GM21723 (cell line): Measurements from ENCODE around the gene TTC7B.

Experiments used
- ATAC-seq: cut with Tn5 transposase; IDR thresholded peaks from one replicate; pipeline ENCODE4 v1.9.1; 2021; ENCODE audit warnings: mild to moderate bottlenecking, moderate library complexity; ENCODE audit not compliant: unreplicated experiment

Gene TTC7B

DNA sequence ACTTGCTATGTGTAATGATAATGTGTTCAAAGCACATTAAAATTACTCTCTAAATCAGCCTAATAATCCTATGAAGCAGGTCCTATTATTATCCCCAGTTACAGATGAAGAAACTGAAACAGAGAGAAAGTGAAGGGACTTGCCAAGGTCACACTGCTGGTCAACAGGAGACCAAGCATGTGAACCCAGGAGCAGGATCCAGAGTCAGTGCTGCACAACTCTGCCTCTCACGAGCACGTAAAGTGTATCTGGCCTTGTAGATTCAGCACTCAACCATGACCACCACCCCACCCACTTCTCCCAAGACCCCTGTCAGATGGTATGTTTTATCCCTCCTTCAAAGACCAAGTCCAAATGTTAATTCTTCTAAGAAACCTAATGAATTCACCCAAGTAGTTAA lies 100.7 kb downstream of the TTC7B start:
- ATAC-seq = no peak

DNA sequence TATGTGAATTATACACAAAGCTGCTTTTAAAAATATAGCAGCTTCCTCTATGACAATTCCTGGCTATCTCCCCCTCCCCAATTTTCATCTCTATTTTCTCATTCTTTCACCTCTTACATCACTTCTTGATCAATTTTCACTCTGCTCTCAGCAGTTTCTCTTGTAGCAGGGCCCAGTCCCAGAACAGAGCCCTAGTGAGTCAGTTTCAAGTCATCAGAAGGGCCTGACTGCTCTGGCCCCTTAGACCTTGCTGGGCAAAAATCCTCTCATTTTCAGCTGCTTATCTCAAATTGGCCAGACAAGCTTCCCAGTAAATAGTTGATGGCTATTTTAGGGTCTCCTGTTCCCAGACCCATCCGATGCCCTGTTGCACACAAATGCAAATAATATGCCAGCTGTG lies 101.4 kb downstream of the TTC7B start:
- ATAC-seq = no peak

DNA sequence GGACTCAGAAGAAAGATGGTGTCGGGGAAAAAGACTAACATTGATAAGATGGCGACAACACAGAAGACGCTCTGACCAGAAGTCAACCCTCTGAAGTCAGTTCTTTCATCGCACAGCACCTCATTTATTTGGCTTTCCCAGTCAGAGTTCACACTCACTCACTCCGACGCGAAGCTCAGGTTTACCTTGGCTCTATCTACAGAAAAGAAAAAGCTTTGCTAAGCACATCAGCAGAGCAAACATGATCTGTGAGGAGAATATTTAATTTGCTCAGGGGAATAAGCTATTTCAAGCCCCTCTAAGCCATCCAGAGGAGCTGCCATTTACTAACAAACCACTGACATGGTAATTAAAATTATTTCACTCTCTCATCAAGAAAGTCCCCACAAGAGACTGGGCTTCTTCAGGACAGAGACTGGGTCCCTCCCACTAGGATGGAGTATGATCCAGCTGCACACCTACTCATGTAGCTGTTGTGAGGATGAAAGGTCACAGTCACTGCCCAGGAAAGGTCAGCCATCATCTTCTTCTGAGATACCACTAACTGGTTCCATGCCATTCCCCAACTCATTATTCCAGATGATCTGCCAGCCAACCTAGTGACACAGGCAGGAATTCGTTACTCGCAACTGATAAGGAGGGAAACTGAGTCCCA lies 111.4 kb downstream of the TTC7B start:
- ATAC-seq = no peak

GRCh38 chr14:90703841-90704737 lies 112.1 kb downstream of the TTC7B start:
- no peak for ATAC-seq

DNA sequence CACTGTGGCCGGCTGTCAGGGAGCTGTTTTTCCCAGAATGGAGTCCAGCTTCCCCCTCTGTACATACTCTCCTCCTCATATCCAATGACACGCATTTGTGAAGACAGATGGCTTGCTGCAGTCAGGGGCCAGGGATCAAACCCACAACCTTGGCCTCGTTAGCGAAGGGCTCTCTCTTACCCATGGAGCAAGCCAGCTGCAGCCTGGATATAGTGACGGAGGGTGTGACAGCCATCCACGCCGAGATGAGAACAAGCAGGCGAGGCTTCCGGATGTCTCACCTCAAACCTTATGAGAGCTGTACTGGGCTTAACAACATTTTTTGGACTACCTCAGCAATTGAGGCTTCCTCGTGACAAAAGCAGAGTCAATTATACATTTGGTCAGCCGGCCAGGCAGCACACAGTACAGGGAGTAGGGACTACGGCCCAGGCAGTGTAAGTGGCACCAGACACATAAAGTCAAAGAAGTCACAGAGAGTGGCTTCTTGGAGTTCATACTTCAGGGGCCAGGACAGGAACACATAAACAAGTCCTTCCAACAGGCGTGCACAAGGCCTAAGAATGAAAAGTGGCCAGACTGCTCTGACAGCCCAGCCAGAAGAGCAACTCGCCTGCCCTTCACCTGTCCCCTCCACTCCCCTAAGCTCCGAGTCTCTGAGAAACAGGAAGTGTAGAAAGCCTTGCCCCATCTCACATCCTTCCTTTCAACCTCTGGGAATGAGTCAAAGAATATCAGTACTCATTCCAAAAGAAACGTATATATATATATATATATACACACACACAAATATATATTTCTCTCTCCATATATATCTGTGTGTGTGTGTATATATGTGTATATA lies 115.1 kb downstream of the TTC7B start:
- ATAC-seq = no peak

- no peak for ATAC-seq
Observed at GRCh38 chr14:90699016-90699415, 117.2 kb downstream of the TTC7B start.

GRCh38 chr14:90698379-90698869 lies 117.8 kb downstream of the TTC7B start:
- no peak for ATAC-seq

DNA sequence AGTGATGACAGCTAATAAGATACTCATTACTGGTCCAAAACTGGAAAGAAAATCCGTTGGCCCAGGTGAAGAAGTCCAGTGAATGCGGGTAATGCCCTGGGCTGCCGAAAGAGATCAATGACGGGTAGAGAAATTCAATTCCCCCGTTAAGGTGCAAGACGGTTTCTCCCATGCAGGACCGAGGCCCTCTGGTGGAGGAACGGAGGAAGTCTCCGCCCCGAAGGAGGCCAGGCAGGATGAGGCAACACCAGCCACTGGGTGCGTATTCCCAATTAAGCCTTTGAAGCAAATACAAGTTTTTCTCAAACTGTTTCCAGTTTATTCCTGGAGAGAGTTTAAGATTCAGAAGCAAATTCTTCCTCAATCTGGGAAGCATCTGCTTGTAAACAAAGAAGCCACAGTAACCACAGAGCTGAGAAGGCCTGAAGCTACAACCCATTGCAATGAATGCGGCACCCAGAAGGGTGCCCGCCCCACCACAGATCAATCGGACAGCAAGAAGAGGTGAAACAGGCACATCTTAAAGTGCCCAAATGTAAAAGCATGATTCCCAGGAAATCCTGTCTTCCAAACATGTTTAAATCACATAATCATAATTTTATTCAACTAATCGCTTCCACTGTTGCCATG lies 118.5 kb downstream of the TTC7B start:
- peak; percentile 87 for ATAC-seq

- ATAC-seq = no peak
Observed at GRCh38 chr14:90697132-90697531, 119.1 kb downstream of the TTC7B start.

DNA sequence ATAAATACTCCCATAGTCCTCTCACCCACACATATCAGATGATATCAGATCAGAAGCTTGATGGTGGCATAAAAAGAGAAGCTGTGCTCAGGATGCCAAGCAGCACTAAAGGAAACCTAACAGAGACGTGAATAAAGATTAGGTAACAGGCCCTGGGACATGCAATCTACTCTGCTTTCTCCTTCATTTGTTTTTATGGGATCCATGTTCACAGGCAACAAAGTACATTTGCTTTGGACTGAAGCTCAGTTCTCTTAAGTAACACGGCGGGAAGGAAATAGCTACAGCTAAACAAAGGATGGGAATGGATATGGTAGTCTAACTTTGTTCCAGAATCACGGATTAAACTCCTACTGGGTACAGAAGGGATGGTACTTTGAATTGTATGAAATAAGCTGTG lies 119.5 kb downstream of the TTC7B start:
- ATAC-seq = no peak

- no peak for ATAC-seq
Observed at GRCh38 chr14:90695997-90696660, 120.1 kb downstream of the TTC7B start.

DNA sequence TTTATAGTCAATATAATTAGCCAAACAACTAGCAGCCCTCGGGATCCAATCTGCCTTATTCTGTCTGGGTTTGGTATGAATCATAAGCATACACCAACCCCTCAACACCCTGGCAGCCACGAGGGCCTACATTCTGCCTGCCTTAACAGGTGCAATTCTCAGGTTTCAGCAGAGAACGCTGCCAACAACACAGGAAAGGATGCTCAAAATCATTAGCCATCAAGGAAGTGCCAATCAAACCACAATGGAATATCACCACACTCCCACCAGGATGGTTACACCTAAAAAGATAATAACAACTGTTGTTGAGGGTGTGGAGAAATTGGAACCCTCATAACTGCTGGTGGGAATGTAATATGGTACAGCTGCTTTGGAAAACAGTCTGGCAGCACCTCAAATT lies 122.8 kb downstream of the TTC7B start:
- ATAC-seq = no peak

DNA sequence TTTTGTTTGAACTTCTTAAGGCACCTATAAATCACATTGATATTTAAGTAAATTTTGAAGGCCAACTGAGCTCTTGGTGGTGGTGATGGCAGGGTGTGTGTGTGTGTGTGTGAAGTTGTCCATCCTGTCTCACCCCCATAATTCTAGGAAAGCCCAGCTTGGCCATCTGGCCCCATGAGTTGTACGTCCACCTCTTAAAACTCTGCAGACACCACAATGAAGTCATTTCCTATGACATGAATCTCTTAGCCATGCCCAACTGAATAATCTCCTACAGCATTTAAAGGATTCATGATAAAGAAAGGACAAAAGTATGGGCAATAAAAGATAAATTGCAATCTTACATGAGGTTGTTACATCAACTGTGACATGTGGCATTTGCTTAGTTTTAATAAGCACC lies 123.4 kb downstream of the TTC7B start:
- ATAC-seq = no peak

DNA sequence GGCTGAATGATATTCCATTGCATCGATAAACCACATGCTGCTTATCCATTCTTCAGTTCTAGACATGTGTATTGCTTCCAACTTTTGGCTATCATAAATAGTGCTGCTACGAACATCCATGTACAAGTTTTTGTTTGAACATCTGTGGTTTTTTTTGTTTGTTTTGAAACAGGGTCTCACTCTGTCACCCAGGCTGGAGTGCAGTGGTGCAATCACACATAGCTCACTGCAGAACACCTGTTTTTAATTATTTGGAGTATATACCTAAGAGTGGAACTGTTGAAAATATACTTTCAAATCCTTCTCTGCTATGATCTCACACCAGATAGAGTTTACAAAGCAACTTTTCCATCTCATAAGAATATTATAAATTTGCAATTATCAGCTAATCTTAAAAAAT lies 124.2 kb downstream of the TTC7B start:
- ATAC-seq = no peak

- no peak for ATAC-seq
Observed at GRCh38 chr14:90691627-90692026, 124.6 kb downstream of the TTC7B start.

DNA sequence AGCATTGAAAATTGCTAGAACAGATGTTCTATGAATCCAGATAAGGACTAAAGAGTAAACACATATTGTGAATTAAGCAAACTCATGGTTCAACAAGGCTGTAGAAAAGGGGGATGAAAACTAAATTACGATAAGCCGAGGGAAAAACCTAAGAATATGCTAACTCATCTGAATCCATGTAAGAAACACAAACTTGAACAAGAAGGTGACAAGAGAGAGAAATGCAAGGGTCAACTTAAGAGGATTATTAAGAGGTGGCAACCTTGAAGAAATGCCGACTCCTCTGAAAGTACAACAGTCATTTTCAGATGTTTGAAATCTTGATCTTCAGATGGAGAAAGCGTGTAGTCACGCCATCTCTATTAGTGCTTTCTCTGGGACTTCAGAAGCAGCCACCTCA lies 128.6 kb downstream of the TTC7B start:
- no peak for ATAC-seq

DNA sequence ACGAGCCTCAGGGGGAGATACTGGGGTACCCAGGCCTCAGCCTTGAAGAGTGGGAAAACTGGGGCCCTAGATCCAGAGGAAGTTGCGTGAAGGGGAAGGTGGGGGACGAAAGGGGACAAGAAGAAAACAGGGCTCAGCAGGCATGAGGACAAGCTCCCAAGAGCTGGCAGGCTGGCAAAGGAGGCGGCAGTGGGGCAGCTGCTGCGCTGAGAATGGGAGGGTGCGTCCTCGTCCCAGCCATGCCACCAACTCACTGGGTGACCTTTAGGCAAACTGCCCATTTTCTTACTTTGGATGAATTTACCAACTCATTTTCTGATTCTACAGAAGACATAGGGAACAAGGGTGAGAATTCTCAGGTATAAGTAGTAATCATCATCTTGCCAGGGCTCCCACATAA lies 133.6 kb downstream of the TTC7B start:
- ATAC-seq = no peak

DNA sequence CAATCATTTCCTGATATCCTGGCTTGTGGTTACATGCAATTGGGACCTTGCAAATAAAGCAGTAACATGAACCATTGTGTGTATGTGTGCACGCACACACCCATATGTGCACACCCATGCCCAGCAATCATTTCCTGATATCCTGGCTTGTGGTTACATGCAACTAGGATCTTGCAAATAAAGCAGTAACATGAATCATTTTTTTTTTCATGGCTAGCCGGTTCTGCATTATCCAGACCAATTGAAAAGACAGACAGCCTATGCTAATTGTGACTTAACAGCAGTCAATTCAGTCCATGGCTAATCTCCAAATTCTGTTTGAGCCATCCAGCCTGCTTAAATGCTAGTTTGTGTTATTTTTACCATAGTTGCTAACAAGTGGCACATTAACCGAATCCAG lies 134.3 kb downstream of the TTC7B start:
- no peak for ATAC-seq

DNA sequence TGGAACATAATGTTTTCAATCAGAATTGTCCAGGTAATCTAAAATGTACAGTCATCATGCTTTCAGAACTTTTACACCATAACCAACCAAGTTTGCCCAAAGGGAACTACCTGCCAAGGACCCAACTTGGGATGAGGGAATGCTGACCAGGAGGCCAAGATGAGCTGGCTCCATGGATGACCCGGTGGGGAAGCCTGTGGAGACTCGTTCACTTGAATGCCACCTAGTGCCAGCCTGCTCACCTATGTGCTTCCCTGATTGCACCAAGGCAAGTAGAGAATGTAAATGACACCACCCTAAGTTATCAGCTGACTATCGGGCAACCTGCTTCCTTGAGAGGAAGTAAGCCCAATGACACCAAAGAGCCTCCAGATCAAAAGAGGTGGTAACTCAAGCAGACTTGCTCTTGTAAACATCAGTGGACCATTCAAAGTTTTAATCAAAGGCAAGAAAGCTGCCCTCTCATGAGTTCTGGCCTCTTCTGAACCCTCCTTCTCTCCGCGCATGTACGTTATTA lies 137.3 kb downstream of the TTC7B start:
- no peak for ATAC-seq

DNA sequence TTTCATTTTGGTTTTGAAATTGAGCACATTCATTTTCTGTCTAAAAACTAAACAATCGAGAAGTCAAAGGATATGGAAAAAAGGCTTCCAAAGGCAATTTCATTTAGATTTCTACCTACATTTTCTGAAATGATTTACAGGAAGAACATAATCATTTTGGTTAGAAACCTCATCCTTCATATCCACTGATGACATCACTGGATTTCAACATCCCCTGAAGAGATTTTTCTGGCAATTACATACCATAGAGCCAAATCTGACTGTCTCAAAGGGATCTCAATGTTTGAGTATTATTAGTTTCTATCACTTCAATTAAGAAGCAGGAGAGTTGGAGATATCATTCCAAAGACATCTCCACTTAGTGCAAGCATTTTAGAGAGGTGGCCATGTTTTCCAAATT lies 137.8 kb downstream of the TTC7B start:
- no peak for ATAC-seq
